Hepatocyte (in vitro differentiated cells): ENCODE data around the gene GPI.

ENCODE experiments used
- CTCF ChIP-seq: fragments of 200-600 bp; sonication (generic); IDR thresholded peaks from 2 replicates; pipeline ENCODE4 v1.5.1; 2016; ENCODE audit warnings: antibody characterized with exemption, mild to moderate bottlenecking; ENCODE audit not compliant: poor library complexity
- EZH2 ChIP-seq: fragments of 200-600 bp; sonication (generic); IDR thresholded peaks from 2 replicates; pipeline ENCODE4 v1.6.1; 2016; ENCODE audit warnings: antibody characterized with exemption, mild to moderate bottlenecking, borderline replicate concordance
- EZH2phosphoT487 ChIP-seq: fragments of 200-600 bp; sonication (generic); IDR thresholded peaks from one replicate; pipeline ENCODE4 v1.6.1; 2018; ENCODE audit warnings: antibody characterized with exemption, mild to moderate bottlenecking, low read depth, moderate library complexity; ENCODE audit not compliant: unreplicated experiment, severe bottlenecking

DNA sequence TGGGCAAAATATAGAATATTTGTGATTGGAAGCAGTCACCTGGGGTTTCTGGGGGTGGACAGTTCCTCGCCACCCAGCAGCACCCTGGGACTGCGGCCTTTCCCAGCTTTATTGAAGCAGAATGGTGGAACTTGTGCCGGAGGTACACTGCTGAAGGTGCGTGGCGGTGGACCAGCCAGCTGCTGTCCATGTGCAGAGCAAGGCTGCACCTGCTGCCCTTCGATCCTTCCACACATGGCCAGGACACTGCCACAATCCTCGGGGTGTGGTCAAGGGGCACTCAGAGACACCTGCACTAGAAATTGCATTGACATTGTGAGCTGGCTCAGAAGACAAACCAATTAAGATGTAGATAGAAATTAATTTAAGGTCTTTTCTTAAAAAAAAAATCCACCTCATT, 11.4 kb upstream of the GPI start:
- TF ChIP-seq CTCF (no peak), EZH2phosphoT487 (no peak), EZH2 (no peak)
